H1 (cell line): ENCODE data around the gene VIT. TPM values are rescaled to one million over a fixed set of nuclear protein-coding genes. Genes with fewer than 3 reads are reported as not detected.

Experiments used
- ASH2L ChIP-seq: fragments of 200-600, 300-600 bp; sonication (generic); IDR thresholded peaks from one replicate; pipeline ENCODE4 v1.7.1; 2017; ENCODE audit warnings: low read length
- CREB1 ChIP-seq: IDR thresholded peaks from 2 replicates; pipeline ENCODE4 v1.6.1; 2012; ENCODE audit warnings: inconsistent platforms
- NRF1 ChIP-seq: IDR thresholded peaks from 2 replicates; pipeline ENCODE4 v1.6.1; 2011; ENCODE audit warnings: mild to moderate bottlenecking, low read depth, low read length, improper control_type of control experiment
- RNF2 ChIP-seq: fragments of 200-900, 300-1000 bp; sonication (generic); IDR thresholded peaks from 2 replicates; pipeline ENCODE4 v1.7.1; 2016; ENCODE audit warnings: borderline replicate concordance, low read depth, mild to moderate bottlenecking, antibody characterized with exemption, low read length; ENCODE audit not compliant: poor library complexity, severe bottlenecking; ENCODE audit errors: missing control alignments
- SIX5 ChIP-seq: IDR thresholded peaks from 2 replicates; pipeline ENCODE4 v1.6.1; 2011; ENCODE audit warnings: mild to moderate bottlenecking, low read depth, low read length
- polyA plus RNA-seq, 7 experiments: library from polyadenylated mRNA; depleted of rRNA in 3 of 7; stranded (reverse) in 5 of 7; unstranded in 2 of 7; fragments of >200 nt in 5 of 7; fragments of 200-250 nt in 2 of 7; gene quantifications; 1 replicate in 5 of 7; 2 replicates in 1 of 7; 4 replicates in 1 of 7; pipeline versions ENCODE4 v1.2.1 to v1.2.3, GENCODE V29; 2011 to 2013; ENCODE audit warnings: missing spikeins in 2 of 7, mixed read lengths in 2 of 7
- total RNA-seq: library from RNA; stranded (reverse); fragmentation: NEBNext Ultra II Directional; extraction: Animal tissue kit (Norgen Biotek cat#: 25700); gene quantifications from 2 replicates; pipeline ENCODE4 v1.2.1, GENCODE V29; 2021

VIT gene
- total and polyA plus RNA-seq, 2 of the 8 experiments (the other 6 are each of a cell fraction or from before 2014, with no cell fraction given), result 0.03 TPM; not detected in 1

DNA sequence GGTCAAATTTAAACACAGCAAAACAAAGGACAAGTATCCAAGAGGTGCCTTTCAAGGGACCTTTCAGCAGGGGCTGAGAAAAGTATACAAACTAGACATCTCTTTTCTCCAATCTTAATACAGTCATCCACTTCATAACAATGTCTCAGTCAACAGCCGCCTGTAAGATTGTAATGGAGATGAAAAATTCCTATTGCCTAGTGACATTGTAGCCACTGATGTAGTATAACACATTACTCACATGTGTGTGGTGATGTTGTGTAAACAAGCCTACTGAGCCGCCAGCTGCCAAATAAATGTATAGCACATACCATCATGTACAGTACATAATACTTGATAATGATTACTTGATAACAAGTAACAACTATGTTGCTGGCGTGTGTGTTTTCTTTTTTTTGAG lies 31.0 kb downstream of the VIT start (continued):
- TF ChIP-seq RNF2, result no peak
- TF ChIP-seq ASH2L, result no peak
- TF ChIP-seq CREB1, result no peak
- TF ChIP-seq NRF1, result no peak
- no peak for TF ChIP-seq SIX5
- TF ChIP-seq, all 59 proteins: peak for 0
